Measurements from ENCODE around the gene JUP. TPM values are rescaled to one million over a fixed set of nuclear protein-coding genes. Genes with fewer than 3 reads are reported as not detected.

Gene JUP
- total RNA-seq, 1 donor from 2014 or later: 749 TPM

DNA sequence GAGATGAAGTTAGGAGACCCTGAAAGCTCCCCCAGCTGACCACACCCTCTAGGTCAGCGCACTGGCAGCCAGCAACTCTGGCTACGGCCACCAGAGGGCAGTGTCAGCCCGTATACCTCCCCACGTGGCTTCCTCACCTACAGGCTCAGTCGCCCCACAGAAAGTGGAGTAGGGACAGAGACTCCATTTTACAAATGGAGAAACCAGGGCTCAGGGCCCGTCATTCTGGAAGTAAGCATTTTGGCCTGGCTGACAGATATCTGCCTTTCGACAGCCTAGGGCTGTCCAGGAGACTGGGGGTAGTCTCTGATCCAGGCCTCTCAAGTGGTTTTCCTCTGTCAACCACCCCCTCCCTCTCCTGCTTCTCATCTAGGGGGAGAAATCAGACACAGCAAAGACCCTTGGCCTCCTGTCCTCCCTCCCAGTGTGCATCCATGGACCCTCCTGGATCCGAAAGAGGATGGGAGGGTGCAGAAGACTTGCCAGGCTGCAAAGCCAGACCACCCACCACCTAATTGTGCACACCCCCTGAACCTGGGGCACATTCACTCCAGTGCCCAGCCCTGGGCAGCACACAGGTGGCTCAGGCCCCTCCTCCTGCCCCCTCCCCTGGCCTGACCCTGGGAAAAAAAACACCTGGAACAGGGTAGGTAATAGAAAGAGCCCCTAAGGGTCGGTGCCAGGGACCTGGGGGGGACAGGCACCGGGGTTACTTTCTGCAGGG is 48.3 kb downstream of the JUP start:
- Histone ChIP-seq H3K36me3 (ENCODE audit: control insufficient read depth, insufficient read depth, low read length) (no peaks in the 10 kb centered on the region), H3K27me3 (ENCODE audit: control insufficient read depth, insufficient read depth, low read length) (peaks cover 32% of the 10 kb centered on the region), H3K4me3 (ENCODE audit: low read depth, low read length) (no peak overlapping the region)
- no peak for DNase-seq (ENCODE audit: low read depth)
- TF ChIP-seq, protein P1, sequence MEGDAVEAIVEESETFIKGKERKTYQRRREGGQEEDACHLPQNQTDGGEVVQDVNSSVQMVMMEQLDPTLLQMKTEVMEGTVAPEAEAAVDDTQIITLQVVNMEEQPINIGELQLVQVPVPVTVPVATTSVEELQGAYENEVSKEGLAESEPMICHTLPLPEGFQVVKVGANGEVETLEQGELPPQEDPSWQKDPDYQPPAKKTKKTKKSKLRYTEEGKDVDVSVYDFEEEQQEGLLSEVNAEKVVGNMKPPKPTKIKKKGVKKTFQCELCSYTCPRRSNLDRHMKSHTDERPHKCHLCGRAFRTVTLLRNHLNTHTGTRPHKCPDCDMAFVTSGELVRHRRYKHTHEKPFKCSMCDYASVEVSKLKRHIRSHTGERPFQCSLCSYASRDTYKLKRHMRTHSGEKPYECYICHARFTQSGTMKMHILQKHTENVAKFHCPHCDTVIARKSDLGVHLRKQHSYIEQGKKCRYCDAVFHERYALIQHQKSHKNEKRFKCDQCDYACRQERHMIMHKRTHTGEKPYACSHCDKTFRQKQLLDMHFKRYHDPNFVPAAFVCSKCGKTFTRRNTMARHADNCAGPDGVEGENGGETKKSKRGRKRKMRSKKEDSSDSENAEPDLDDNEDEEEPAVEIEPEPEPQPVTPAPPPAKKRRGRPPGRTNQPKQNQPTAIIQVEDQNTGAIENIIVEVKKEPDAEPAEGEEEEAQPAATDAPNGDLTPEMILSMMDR (IDR thresholded peaks at IDR 0.05; ENCODE audit: insufficient read depth, low read length, poor library complexity, severe bottlenecking): peak; percentile 96

GRCh38 chr17:41737680-41738023 is 48.9 kb downstream of the JUP start:
- Histone ChIP-seq H3K36me3 (ENCODE audit: control insufficient read depth, insufficient read depth, low read length) (no peaks in the 10 kb centered on the region), H3K4me3 (ENCODE audit: low read depth, low read length) (no peak overlapping the region), H3K27me3 (ENCODE audit: control insufficient read depth, insufficient read depth, low read length) (peaks cover 37% of the 10 kb centered on the region)
- no peak for DNase-seq (ENCODE audit: low read depth)
- TF ChIP-seq, protein P1 (IDR thresholded peaks at IDR 0.05; ENCODE audit: insufficient read depth, low read length, poor library complexity, severe bottlenecking): no peak

GRCh38 chr17:41736983-41737679 is 49.4 kb downstream of the JUP start:
- no peak overlapping the region for H3K4me3 ChIP-seq (ENCODE audit: low read depth, low read length)
- no peaks in the 10 kb centered on the region for H3K36me3 ChIP-seq (ENCODE audit: control insufficient read depth, insufficient read depth, low read length)
- TF ChIP-seq, protein P1 (IDR thresholded peaks at IDR 0.05; ENCODE audit: insufficient read depth, low read length, poor library complexity, severe bottlenecking): no peak
- H3K27me3 ChIP-seq (ENCODE audit: control insufficient read depth, insufficient read depth, low read length): peaks cover 42% of the 10 kb centered on the region
- no peak for DNase-seq (ENCODE audit: low read depth)

DNA sequence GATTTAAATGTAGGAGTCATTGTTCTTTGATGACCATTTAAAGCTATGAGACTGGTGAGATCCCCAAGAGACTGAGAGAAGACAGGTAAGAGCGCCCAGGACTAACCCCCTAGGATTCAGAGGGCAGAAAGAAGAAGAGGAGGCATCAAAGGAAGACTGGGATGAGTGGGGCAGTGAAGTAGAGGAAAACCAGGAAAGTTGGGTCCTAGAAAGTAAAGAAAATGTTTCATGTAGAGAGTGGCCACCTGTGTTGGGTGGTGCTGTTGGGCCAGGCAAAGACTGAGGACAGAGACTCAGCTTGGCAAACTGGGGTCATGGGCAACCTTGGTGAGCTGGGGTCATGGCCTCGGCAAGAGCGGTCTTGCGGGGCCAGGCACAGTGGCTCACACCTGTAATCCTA is 50.8 kb downstream of the JUP start:
- TF ChIP-seq, protein P1 (IDR thresholded peaks at IDR 0.05; ENCODE audit: insufficient read depth, low read length, poor library complexity, severe bottlenecking): no peak
- H3K27me3 ChIP-seq (ENCODE audit: control insufficient read depth, insufficient read depth, low read length): peaks cover 52% of the 10 kb centered on the region

DNA sequence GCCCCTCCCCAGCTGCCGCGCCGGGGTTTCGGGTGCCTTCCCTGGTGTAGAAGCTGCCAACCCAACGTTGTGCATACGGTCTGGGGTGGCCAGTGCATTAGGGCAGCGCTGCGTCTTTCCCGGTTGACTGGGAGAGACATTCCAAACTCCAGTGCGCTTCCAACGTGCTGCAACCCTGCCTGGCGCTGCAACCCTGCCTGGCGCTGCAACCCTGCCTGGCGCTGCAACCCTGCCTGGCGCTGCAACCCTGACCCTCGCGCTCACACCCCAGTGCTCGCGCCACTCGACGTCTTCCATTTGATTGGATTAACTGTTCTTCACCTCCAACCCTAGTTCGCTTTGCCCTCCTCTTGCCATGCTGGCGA is 51.6 kb downstream of the JUP start:
- peaks cover 56% of the 10 kb centered on the region for H3K27me3 ChIP-seq (ENCODE audit: control insufficient read depth, insufficient read depth, low read length)
- TF ChIP-seq, protein P1 (IDR thresholded peaks at IDR 0.05; ENCODE audit: insufficient read depth, low read length, poor library complexity, severe bottlenecking): no peak

More for the DNA sequence above, 50.8 kb downstream of the JUP start:
- no peak for DNase-seq (ENCODE audit: low read depth)
- no peaks in the 10 kb centered on the region for H3K36me3 ChIP-seq (ENCODE audit: control insufficient read depth, insufficient read depth, low read length)
- no peak overlapping the region for H3K4me3 ChIP-seq (ENCODE audit: low read depth, low read length)

More for the DNA sequence above, 51.6 kb downstream of the JUP start:
- no peak for DNase-seq (ENCODE audit: low read depth)
- Histone ChIP-seq H3K4me3 (ENCODE audit: low read depth, low read length) (peak overlapping the region; percentile 39), H3K36me3 (ENCODE audit: control insufficient read depth, insufficient read depth, low read length) (no peaks in the 10 kb centered on the region)

All from kidney epithelial cell (primary cell).